ENCODE results near the gene OTOGL.

DNA sequence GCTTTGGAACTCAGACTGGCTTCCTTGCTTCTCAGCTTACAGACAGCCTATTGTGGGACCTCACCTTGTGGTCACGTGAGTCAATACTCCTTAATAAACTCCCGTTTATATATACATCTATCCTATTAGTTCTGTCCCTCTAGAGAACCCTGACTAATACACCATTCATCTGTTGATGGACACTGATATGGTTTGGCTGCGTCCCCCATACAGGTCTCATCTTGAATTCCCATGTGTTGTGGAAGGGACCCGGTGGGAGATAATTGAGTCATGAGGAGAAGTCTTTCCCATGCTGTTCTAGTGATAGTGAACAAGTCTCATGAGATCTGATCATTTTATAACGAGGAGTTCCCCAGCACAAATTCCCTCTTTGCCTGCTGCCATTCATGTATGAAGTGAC lies 57.0 kb downstream of the OTOGL start:
- TF ChIP-seq, protein P1, sequence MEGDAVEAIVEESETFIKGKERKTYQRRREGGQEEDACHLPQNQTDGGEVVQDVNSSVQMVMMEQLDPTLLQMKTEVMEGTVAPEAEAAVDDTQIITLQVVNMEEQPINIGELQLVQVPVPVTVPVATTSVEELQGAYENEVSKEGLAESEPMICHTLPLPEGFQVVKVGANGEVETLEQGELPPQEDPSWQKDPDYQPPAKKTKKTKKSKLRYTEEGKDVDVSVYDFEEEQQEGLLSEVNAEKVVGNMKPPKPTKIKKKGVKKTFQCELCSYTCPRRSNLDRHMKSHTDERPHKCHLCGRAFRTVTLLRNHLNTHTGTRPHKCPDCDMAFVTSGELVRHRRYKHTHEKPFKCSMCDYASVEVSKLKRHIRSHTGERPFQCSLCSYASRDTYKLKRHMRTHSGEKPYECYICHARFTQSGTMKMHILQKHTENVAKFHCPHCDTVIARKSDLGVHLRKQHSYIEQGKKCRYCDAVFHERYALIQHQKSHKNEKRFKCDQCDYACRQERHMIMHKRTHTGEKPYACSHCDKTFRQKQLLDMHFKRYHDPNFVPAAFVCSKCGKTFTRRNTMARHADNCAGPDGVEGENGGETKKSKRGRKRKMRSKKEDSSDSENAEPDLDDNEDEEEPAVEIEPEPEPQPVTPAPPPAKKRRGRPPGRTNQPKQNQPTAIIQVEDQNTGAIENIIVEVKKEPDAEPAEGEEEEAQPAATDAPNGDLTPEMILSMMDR (IDR thresholded peaks at IDR 0.05 in 4 of 5, conservative IDR thresholded peaks at IDR 0.05 in 1 of 5) = no peak
- no peak for TF ChIP-seq POLR2A (IDR thresholded peaks at IDR 0.05)
